Activated effector memory CD4-positive, alpha-beta T cell treated with Interleukin-2 at 50 U/mL for 16 hours (primary cell): ENCODE measurements around the gene MOB3B.

Experiments used
- DNase-seq: peaks from one replicate; pipeline ENCODE4 v3.0.0-alpha.2; 2020

The MOB3B gene

DNA sequence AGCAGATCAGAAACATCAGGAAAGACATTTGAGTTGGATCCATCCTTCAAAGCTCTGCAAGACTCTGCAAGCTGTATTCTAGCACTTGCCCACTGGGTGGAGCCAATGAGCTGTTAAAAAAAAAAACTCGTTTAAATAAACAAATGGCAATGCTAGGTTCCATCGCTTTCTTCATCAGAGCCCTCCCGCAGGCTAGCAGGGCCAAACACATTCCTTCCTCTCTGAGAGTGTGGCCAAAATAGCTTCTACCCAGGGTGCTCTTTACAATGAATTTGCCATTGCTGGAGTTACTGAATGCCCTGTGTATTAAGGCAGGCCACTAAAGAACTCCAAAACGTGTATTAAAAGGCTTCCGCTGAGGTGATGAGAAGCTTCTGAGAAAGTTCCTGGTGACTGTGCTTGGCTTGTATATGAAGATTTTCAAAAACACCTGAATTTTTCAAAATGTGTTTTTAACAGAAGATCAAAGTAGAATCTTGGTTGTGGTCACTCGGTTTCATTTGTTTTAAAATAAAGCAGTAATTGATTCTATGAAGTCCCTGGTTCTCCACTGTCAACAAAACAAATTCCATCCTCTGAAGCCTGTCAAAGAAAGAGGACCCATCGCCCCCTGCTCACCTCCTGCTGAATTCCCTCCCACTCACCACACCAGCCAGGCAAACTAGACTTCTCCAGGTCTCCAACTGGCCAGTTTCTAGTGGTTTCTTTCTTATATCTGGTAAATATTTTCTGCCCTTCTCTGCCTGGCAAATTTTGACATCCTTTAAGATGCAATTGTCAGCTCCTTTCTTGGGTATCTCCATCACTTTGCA lies 196.2 kb downstream of the MOB3B start:
- DNase-seq = peak; percentile 17

DNA sequence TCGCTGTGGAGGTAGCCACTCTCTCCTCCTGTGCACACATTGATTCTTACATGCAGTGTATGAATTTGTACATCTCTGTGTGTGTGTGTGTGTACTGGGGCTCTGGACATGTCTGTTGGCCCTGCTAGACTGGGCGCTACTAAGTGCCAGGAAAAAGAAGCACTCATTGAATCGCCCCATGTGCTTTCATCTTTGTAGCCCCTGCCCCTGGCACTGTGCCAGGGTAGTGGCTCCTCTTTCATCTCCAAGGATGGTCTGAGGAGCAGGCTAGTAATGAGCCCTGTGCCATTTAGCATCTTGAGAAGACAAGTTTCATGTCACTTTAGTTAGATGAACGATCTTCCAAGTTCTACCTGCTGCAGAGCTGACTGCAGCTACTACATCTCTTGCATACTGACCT lies 198.2 kb downstream of the MOB3B start:
- DNase-seq = no peak

GRCh38 chr9:27329291-27329690 lies 200.3 kb downstream of the MOB3B start:
- no peak for DNase-seq

DNA sequence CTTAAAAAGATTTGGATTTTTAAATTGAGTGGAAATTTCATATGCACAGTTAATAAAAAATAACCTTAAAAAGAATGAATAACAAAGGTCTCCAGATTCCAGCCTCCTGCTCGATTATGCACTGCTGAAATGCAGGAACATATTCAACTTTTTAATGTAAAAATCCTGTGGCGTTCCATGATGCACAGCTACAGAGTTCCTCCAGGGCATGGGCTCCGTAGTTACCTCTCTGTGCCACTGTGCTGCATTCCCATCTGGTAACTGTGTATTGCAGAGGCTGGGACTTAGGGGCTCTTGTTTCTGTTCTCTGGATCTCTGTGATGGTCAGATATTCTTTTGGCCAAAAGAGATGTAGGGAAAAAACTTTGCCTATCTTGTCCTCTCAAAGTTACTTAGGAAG lies 201.1 kb downstream of the MOB3B start:
- no peak for DNase-seq

- DNase-seq = no peak
Measured at GRCh38 chr9:27311184-27311583, 218.4 kb downstream of the MOB3B start.

DNA sequence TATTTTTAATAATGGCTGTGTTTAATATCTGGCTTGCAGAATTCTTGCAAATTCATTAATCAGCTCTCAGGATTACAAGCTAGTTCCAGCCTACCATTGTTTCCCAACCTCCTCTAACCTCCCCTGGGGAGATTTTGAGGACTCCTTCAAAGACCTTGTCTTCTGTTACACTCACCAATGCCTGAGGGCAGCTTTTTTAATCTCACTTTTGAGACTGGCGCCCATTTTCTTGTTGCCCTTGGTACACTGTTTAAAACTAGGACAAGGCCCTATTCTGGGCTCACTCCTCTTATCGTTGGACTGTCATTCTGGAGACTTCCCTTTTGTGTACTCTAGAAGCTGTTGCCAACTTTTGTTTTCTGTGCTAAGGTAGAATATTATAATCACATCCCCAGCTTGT lies 219.0 kb downstream of the MOB3B start:
- DNase-seq = no peak

- DNase-seq = no peak
Measured at GRCh38 chr9:27308691-27309390, 220.8 kb downstream of the MOB3B start.

- no peak for DNase-seq
Measured at GRCh38 chr9:27304521-27304920, 225.1 kb downstream of the MOB3B start.

DNA sequence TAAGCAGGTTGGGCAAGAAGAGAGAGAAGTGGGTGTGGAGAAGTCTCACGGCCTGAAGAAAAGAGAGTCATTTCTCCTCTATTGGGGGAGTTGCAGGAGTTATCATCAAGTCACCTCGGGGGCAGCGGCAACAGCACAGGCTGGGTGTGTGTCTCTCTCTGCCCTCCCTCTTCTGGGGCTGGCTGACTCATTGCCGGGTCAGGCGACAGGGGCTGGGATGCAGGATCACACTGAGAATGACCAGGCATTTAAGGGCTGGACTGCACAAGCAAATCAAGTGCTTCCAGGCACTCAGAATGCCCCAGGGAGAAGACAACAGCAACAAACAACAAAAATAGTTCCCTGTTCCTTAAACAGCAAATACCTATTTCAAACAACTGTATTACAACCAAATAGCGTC lies 226.4 kb downstream of the MOB3B start:
- DNase-seq = no peak

DNA sequence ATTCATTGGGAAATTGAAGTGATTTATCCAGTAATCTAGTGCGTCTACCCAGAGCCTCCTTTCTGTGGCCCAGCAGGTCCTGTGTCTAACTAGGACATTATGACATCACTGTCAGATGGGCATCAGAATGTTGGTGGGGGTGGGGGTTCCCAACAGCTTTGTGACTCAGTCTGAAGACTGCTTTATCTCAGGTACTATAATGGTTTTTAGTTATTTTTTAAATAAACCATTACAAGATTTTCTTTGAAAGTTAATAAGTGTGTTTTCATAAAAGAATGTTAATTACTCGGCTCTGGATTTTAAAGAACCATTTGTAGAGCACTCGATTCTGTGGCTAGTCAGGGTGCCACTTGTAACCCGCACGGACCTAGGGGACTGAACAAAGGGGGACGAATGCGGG lies 232.6 kb downstream of the MOB3B start, which contains the start of gene EQTN:
TSS of gene EQTN (minus strand) at position 101 of the 400 bp plus-strand sequence. CDS start at position 6, 95 bp downstream.
- no peak for DNase-seq

DNA sequence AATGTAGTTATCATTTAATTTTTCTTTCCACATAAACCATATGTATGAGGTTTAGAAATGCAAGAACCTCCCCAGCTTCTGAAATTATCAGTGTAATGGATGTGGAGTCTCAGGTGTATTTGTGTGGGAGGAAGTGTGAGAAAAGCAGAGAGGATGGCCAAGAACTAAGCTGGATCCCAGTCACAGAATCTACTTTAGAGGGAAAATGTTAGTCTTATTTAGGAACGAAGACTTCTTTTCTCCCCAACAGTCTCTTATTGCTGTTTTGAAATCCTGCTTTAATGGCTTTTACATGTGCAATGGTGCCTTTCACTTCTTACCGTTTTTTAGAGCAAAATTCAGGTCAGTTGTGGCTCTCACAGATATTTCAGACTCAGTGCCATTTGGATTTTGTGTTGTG lies 235.6 kb downstream of the MOB3B start:
- no peak for DNase-seq

GRCh38 chr9:27292659-27293405 lies 236.8 kb downstream of the MOB3B start:
- DNase-seq = no peak

DNA sequence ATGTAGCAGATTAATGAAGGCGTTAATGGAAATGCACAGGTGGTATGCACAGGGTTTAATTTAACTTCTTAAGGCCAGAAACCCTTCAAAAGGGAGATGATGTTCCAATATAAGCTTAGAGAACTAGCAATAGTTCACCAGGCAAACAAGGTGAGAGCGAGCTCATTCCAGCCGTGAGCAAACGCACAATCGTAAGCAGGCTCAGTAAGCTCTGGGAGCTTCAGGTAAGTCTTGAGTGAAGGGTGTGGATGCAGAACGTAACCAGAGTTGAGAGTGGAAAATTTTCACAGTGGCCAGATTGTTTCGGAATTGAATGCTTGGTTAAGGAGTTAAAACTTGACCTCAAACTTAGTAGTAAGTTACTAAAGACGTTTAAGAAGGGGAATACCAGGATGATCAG lies 238.3 kb downstream of the MOB3B start:
- DNase-seq = no peak

- DNase-seq = no peak
Measured at GRCh38 chr9:27282269-27282668, 247.3 kb downstream of the MOB3B start.

GRCh38 chr9:27280860-27281259 lies 248.8 kb downstream of the MOB3B start:
- no peak for DNase-seq

DNA sequence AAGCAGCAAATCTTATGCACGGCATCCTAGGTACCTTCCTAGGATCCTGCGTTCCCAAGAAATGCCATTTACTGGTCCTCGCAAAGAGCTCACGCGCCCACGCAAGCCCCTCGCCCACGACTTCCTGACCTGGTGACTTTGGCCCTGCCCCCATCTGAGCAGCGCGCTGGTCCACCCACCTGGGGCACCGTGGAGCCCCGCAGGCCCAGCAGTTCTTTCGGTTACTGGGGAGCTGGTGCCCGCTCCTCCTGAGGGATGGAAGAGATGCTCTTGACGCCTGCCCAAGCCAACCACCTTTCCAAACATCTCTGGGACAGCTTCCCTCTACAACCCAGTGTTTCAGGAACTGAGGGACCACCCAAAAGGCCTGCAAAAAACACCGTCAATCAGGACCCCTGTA lies 249.4 kb downstream of the MOB3B start:
- no peak for DNase-seq

DNA sequence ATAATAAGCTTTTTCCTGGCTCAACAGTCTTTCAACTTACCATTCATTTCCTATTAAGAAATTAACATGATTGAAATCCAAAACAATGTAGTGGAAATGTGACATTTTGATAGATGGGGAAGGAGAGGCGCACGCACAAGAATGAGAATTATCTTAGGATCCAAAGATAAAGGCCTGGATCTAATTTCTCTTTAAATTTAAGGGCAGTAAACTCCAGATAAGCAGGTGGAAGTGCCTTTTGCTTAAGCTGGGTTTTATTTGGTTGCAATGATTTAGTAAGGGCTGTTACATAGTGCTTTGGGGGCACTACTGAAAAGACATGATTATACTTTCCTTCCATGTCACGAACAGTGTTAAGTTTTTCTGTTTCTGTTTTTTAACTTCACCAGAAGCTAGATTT lies 250.0 kb downstream of the MOB3B start:
- DNase-seq = no peak

GRCh38 chr9:27278374-27278773 lies 251.2 kb downstream of the MOB3B start:
- DNase-seq = no peak

DNA sequence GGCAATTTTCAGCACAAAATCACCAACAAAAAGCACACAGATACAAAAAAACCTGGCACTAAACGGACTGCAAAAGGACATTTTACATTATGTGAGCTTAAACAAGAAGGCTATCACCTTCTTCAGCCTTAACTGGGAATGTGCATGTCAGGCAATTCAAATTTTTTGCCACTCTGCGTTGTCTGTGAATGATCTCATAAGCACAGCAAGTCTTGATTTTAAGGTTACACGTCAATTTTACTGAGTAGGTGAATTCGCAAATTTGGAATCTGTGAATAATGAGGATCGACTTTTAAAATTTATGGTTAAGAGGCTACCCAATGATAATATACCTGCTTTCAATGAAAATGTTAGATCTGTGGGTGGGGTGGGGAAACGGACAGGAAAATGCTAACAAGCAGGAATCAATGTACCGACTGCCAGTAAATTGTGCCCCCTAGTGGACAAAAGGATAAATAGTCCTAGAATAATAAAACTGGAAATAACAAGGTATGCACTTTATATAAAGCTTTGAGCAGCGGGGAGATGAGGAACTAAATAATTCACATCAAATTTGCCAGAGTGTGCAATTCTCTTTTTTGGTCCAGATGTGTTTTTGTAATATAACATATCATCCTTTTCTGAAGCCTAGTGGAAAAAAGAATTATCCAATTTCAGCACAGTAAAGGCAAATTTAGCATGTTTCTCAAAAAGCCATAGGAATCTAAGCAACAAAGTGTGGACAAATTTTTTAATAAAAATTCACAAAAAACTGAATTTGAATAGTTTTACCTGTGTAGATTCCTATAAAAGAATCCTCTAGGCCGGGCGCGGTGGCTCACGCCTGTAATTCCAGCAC lies 253.2 kb downstream of the MOB3B start:
- no peak for DNase-seq
